Body of pancreas (tissue), 4 donors: Measurements from ENCODE around the gene MALAT1.

Source experiments
- POLR2A ChIP-seq, 3 donors: fragments of 450-650 bp; IDR thresholded peaks; one replicate each; pipeline ENCODE4 v1.6.1; 2016; ENCODE audit warnings: antibody characterized with exemption in 3 of 3, mild to moderate bottlenecking in 2 of 3
- TF ChIP-seq, protein P1 (sequence below), 7 experiments: fragments of 450-650 bp in 4 of 7; fragments of 200-600 bp in 3 of 7; sonication (generic) in 3 of 7; IDR thresholded peaks; one replicate each; pipeline ENCODE4 v1.5.1; 2016 to 2019; ENCODE audit warnings: antibody characterized with exemption in 7 of 7

GRCh38 chr11:65542738-65543390, 44.0 kb downstream of the MALAT1 start:
- TF ChIP-seq, protein P1, sequence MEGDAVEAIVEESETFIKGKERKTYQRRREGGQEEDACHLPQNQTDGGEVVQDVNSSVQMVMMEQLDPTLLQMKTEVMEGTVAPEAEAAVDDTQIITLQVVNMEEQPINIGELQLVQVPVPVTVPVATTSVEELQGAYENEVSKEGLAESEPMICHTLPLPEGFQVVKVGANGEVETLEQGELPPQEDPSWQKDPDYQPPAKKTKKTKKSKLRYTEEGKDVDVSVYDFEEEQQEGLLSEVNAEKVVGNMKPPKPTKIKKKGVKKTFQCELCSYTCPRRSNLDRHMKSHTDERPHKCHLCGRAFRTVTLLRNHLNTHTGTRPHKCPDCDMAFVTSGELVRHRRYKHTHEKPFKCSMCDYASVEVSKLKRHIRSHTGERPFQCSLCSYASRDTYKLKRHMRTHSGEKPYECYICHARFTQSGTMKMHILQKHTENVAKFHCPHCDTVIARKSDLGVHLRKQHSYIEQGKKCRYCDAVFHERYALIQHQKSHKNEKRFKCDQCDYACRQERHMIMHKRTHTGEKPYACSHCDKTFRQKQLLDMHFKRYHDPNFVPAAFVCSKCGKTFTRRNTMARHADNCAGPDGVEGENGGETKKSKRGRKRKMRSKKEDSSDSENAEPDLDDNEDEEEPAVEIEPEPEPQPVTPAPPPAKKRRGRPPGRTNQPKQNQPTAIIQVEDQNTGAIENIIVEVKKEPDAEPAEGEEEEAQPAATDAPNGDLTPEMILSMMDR (IDR thresholded peaks at IDR 0.05), result no peak
- TF ChIP-seq POLR2A (IDR thresholded peaks at IDR 0.05), result no peak
